Ovary (tissue), 9 donors: ENCODE data around the gene LYPD8. TPM values are rescaled to one million over a fixed set of nuclear protein-coding genes. Genes with fewer than 3 reads are reported as not detected.

Source experiments
- DNase-seq, 5 donors: peaks; one replicate each; pipeline ENCODE4 v3.0.0-alpha.2; 2019 to 2020
- H3K27ac ChIP-seq, 2 donors: fragments of 200-600 bp; one replicate each; pipeline versions ENCODE4 v1.5.1 to v1.8.0; 2019 to 2022
- H3K27me3 ChIP-seq: fragments of 200-600 bp; one replicate; pipeline ENCODE4 v1.8.0; 2022
- H3K36me3 ChIP-seq: fragments of 200-600 bp; sonication (generic); one replicate; pipeline ENCODE4 v1.5.1; 2019
- H3K4me1 ChIP-seq: one replicate; pipeline ENCODE4 v1.8.1; 2013; ENCODE audit warnings: mild to moderate bottlenecking, moderate library complexity; ENCODE audit not compliant: insufficient read depth
- H3K4me3 ChIP-seq: fragments of 200-600 bp; sonication (generic); one replicate; pipeline ENCODE4 v1.5.1; 2017
- H3K9me3 ChIP-seq, 2 donors: fragments of 200-600 bp in 1 of 2; sonication (generic) in 1 of 2; one replicate each; pipeline versions ENCODE4 v1.5.1 to v1.8.1; 2013 to 2019; ENCODE audit warnings: mild to moderate bottlenecking in 1 of 2, moderate library complexity in 1 of 2
- EP300 ChIP-seq: sonication (generic); formaldehyde crosslinking; IDR thresholded peaks from one replicate; pipeline ENCODE4 v1.6.1; 2017; ENCODE audit warnings: antibody characterized with exemption
- POLR2A ChIP-seq: fragments of 450-650 bp; IDR thresholded peaks from one replicate; pipeline ENCODE4 v1.6.1; 2017; ENCODE audit warnings: antibody characterized with exemption, mild to moderate bottlenecking, moderate library complexity
- WGBS, 3 donors: extraction: QIAGEN DNeasy Blood & Tissue Kit in 1 of 3; methylation state at CpG; one replicate each; pipeline versions ENCODE4 v1.1.5 to v1.1.7; 2013 to 2017; 5-methylcytosine and 5-hydroxymethylcytosine counted together
- intact Hi-C, 4 donors: fragments of 100-400 bp; cut with DNase I; formaldehyde crosslinking; loops; one replicate each; pipeline versions ENCODE4 v1.11.0 to v1.15.1; 2022 to 2023
- polyA plus RNA-seq, 2 donors: library from polyadenylated mRNA; stranded (reverse); fragments of 200-250 nt in 1 of 2; fragments of 350-450 nt in 1 of 2; fragmentation: Illumina TruSeq in 1 of 2; extraction: RNeasy Lipid Tissue Mini Kit (QIAGEN cat#74804) in 1 of 2; gene quantifications; one replicate each; pipeline ENCODE4 v1.2.3, GENCODE V29; 2013 to 2014
- total RNA-seq, 7 donors: library from RNA; depleted of rRNA in 2 of 7; stranded (reverse); fragments of >200 nt in 2 of 7; fragmentation: NEBNext Ultra II Directional in 3 of 7; extraction: Animal tissue kit (Norgen Biotek cat#: 25700) in 3 of 7; gene quantifications; one replicate each; pipeline versions ENCODE4 v1.1.0 to v1.2.4, GENCODE V29; 2016 to 2023
- TF ChIP-seq, protein P1 (sequence below), 3 donors: fragments of 450-650 bp in 2 of 3; fragments of 200-600 bp in 1 of 3; IDR thresholded peaks; one replicate each; pipeline versions ENCODE4 v1.5.1 to v1.8.0; 2016 to 2022; ENCODE audit warnings: antibody characterized with exemption in 3 of 3, mild to moderate bottlenecking in 1 of 3
- donor health status: DM: no; HTN: no; CAD: no; lungs with moderate emphysema.
- donor health status: DM: no; HTN: no; CAD: no.
- donor health status: Bipolar disorder and iron deficiency.
- donor health status: DM: yes; HTN: yes; CAD: no.
- donor health status: DM: no; HTN: no; CAD: no.
- donor health status: DM: yes; HTN: yes; CAD: no.

LYPD8 gene
- total and polyA plus RNA-seq, 9 donors: 0.24 TPM; not detected in 8

DNA sequence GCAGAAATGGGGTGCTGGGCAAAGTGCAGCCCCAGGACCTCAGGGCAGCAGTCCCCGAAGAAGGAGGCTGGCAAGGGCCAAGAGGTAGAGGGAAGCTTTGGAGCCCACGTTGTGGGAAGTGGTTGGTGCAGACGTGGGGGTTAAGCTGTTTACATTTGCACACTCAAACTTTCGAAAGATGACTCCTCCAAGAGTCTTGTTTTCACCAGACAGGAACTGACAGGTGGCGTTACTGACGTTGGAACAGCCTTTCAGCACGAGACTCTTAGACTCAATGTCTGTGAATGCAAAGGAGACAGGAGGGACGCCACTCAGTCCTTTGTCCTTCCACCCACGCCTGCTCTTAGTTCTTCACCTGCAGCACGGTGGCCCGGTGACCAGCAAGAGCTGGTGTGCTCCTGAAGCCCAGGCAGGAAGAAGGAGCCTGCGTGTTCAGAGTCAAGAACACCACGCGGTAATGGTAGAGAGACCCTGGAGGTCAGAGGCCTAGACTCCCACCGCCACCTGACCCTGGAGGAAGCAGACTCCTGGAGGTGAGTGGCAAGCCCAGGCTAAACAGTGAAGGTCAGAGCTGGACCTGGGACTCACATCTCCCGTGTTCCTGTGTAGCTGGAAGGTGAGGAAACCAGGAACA, 15.9 kb downstream of the LYPD8 start:
- H3K36me3 ChIP-seq: no peaks in the 10 kb centered on the region
- no peak for TF ChIP-seq EP300
- TF ChIP-seq, protein P1, sequence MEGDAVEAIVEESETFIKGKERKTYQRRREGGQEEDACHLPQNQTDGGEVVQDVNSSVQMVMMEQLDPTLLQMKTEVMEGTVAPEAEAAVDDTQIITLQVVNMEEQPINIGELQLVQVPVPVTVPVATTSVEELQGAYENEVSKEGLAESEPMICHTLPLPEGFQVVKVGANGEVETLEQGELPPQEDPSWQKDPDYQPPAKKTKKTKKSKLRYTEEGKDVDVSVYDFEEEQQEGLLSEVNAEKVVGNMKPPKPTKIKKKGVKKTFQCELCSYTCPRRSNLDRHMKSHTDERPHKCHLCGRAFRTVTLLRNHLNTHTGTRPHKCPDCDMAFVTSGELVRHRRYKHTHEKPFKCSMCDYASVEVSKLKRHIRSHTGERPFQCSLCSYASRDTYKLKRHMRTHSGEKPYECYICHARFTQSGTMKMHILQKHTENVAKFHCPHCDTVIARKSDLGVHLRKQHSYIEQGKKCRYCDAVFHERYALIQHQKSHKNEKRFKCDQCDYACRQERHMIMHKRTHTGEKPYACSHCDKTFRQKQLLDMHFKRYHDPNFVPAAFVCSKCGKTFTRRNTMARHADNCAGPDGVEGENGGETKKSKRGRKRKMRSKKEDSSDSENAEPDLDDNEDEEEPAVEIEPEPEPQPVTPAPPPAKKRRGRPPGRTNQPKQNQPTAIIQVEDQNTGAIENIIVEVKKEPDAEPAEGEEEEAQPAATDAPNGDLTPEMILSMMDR (IDR thresholded peaks at IDR 0.05): no peak
- no peak for TF ChIP-seq POLR2A
- no peaks in the 10 kb centered on the region for H3K9me3 ChIP-seq
- H3K27me3 ChIP-seq: no peaks in the 10 kb centered on the region
- no peak for DNase-seq
- intact Hi-C loops: no loop called here
- 72 to 82% (median 78%) methylated on average over 16 of the region's 16 CpGs for WGBS, 3 donors
- no peak overlapping the region for H3K27ac ChIP-seq
- no peaks in the 10 kb centered on the region for H3K4me1 ChIP-seq
- H3K4me3 ChIP-seq: no peak overlapping the region

DNA sequence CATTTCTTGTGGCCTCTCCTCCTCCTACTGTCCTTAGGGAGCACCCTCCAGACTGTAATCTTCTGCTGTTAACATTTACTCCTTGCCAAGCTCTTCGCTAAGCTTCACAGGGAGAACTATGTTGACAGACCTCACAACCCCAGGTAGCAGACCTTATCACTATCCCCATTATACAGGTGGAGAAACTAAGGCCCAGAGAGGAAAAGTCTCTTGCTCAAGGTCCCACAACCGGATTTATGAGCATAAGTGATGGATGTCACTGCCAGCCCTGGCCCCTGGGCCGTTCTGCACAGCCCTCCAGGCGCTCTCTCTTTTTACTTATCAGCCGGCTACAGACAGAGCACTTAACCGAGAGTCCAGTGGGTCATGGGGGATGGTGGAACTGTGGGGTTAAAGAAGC, 18.1 kb downstream of the LYPD8 start:
- 68 to 75% (median 74%) methylated on average over 6 of the region's 6 CpGs for WGBS, 3 donors
- no peaks in the 10 kb centered on the region for H3K4me1 ChIP-seq
- no peak overlapping the region for H3K4me3 ChIP-seq
- no peak overlapping the region for H3K27ac ChIP-seq
- no peaks in the 10 kb centered on the region for H3K36me3 ChIP-seq
- intact Hi-C loops: no loop called here
- no peaks in the 10 kb centered on the region for H3K9me3 ChIP-seq
- DNase-seq: no peak
- TF ChIP-seq, protein P1 (IDR thresholded peaks at IDR 0.05): no peak
- TF ChIP-seq EP300 (no peak), POLR2A (no peak)
- H3K27me3 ChIP-seq: no peaks in the 10 kb centered on the region

DNA sequence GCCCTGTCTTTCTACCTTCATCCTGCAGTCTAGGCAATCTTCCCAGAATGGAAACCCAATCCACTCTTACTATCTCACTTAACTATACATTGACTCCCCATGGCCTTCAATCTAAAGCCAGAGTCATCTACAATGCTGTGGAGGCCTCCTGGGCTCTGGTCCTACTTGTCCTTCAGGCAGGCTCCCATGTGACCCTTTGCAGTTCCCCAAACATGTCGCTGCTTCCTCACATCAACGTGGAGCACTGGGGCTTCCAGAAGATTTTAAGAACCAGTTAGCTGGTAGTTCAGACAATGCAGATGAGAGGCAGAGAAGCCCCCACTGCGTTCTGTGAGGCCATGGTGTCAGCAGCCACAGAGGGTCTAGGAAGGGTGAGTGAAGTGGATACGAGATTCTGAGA, 18.6 kb downstream of the LYPD8 start:
- no peaks in the 10 kb centered on the region for H3K4me1 ChIP-seq
- WGBS, 3 donors: 53 to 77% (median 65%) methylated on average over 4 of the region's 4 CpGs
- no peak for DNase-seq
- intact Hi-C loops: no loop called here
- no peak overlapping the region for H3K27ac ChIP-seq
- no peaks in the 10 kb centered on the region for H3K27me3 ChIP-seq
- H3K9me3 ChIP-seq: no peaks in the 10 kb centered on the region
- TF ChIP-seq, protein P1 (IDR thresholded peaks at IDR 0.05): no peak
- TF ChIP-seq POLR2A (no peak), EP300 (no peak)
- no peak overlapping the region for H3K4me3 ChIP-seq
- no peaks in the 10 kb centered on the region for H3K36me3 ChIP-seq

DNA sequence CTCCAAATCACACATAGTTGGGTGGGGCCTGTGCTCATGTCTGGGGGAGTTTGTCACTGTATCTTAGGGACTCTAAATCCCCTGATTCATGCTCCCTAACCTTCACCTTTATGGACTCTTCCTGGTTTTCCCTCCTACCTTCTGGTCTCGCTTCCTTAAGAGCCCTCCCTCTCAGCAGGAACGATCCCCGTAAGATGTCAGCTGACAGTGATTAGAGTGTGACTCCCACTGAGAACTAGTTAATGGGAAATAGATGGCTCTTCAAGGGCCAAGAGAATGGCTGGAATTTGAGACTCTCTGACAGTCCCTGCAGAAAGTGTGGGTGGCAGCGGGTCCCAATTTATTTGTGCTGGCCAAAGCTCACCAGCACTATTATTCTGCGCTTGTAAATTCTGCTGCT, 22.0 kb downstream of the LYPD8 start:
- Histone ChIP-seq H3K27ac (no peak overlapping the region), H3K4me1 (no peaks in the 10 kb centered on the region), H3K4me3 (no peak overlapping the region), H3K9me3 (no peaks in the 10 kb centered on the region), H3K36me3 (no peaks in the 10 kb centered on the region), H3K27me3 (no peaks in the 10 kb centered on the region)
- WGBS, 3 donors: 67 to 82% (median 79%) methylated on average over 5 of the region's 5 CpGs
- intact Hi-C loops: no loop called here
- no peak for DNase-seq
- TF ChIP-seq, protein P1 (IDR thresholded peaks at IDR 0.05): no peak
- TF ChIP-seq EP300 (no peak), POLR2A (no peak)
